ENCODE data around the gene LAMA2. TPM values are rescaled to one million over a fixed set of nuclear protein-coding genes. Genes with fewer than 3 reads are reported as not detected.

Gene LAMA2
- polyA plus RNA-seq, 1 donor from 2014 or later: 2.5 TPM

- Histone ChIP-seq H3K36me3 (ENCODE audit: insufficient read depth, low read length) (no peaks in the 10 kb centered on the region), H2AFZ (ENCODE audit: low read depth, low read length) (no peak overlapping the region), H3K27ac (ENCODE audit: low read length) (no peak overlapping the region), H3K9me2 (ENCODE audit: insufficient read depth, low read length) (no peaks in the 10 kb centered on the region), H3K4me3 (ENCODE audit: low read length) (no peak overlapping the region), H3K9me3 (ENCODE audit: low read length) (no peaks in the 10 kb centered on the region), H4K20me1 (ENCODE audit: insufficient read depth) (no peaks in the 10 kb centered on the region), H3K9ac (ENCODE audit: low read length) (no peak overlapping the region), H3K79me2 (replicated peaks; ENCODE audit: insufficient read depth, low read length) (no peaks in the 10 kb centered on the region), H3K4me2 (ENCODE audit: low read length) (no peak overlapping the region), H3K27me3 (ENCODE audit: insufficient read depth, low read depth, low read length) (no peaks in the 10 kb centered on the region), H3F3A (ENCODE audit: insufficient read depth, low read length, poor library complexity, severe bottlenecking) (no peaks in the 10 kb centered on the region)
- TF ChIP-seq POLR2AphosphoS5 (IDR thresholded peaks at IDR 0.05) (no peak), SMC3 (conservative IDR thresholded peaks at IDR 0.05; ENCODE audit: poor library complexity) (no peak), REST (IDR thresholded peaks at IDR 0.05; ENCODE audit: borderline replicate concordance) (no peak), EZH2 (IDR thresholded peaks at IDR 0.05; ENCODE audit: borderline replicate concordance, insufficient read depth, low read length, poor library complexity, severe bottlenecking) (no peak), EP300 (conservative IDR thresholded peaks at IDR 0.05; ENCODE audit: poor library complexity, severe bottlenecking) (no peak), TAF1 (IDR thresholded peaks at IDR 0.05; ENCODE audit: low read depth) (no peak)
Measured at GRCh38 chr6:128892079-128892478, 9.1 kb downstream of the LAMA2 start.

DNA sequence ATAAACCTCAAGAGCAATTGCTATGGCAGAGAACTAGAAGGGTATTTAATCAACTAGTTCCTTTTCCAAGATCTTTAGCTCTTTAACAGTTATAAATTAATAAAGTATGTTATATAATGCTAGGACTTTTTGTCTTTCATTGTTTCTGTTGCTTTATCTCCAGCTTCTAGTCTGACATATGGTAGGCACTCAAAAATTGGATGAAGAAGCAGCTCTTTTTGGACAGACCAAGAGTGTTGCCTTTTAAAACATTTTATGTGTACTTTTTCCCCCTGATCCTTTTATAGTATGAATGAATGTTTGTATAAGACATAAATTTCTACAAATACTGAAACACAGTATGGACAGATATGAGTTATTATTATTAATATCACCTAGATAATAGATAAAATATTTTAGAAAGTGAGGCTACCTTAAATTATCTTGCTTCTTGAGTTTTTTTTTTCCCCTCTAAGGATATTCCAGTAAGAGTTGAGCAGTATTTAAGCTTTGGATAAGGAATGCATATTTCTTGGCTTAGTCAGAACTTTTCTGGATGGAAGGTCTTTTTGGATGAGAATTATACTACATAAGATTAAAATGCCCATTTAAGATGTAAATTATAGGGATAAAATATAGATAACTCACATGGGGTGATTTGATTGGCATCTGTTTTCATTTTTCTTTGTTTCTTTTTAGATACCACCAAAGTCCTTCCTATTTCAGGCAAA lies 16.6 kb downstream of the LAMA2 start:
- TF ChIP-seq, protein P1, sequence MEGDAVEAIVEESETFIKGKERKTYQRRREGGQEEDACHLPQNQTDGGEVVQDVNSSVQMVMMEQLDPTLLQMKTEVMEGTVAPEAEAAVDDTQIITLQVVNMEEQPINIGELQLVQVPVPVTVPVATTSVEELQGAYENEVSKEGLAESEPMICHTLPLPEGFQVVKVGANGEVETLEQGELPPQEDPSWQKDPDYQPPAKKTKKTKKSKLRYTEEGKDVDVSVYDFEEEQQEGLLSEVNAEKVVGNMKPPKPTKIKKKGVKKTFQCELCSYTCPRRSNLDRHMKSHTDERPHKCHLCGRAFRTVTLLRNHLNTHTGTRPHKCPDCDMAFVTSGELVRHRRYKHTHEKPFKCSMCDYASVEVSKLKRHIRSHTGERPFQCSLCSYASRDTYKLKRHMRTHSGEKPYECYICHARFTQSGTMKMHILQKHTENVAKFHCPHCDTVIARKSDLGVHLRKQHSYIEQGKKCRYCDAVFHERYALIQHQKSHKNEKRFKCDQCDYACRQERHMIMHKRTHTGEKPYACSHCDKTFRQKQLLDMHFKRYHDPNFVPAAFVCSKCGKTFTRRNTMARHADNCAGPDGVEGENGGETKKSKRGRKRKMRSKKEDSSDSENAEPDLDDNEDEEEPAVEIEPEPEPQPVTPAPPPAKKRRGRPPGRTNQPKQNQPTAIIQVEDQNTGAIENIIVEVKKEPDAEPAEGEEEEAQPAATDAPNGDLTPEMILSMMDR (IDR thresholded peaks at IDR 0.05; ENCODE audit: poor library complexity, severe bottlenecking): no peak
- no peak for TF ChIP-seq MXI1 (conservative IDR thresholded peaks at IDR 0.05; ENCODE audit: poor library complexity, severe bottlenecking)
- TF ChIP-seq REST (IDR thresholded peaks at IDR 0.05; ENCODE audit: borderline replicate concordance): no peak
- no peak for TF ChIP-seq RAD21 (conservative IDR thresholded peaks at IDR 0.05)
- no peak for TF ChIP-seq TAF1 (IDR thresholded peaks at IDR 0.05; ENCODE audit: low read depth)
- TF ChIP-seq EP300 (conservative IDR thresholded peaks at IDR 0.05; ENCODE audit: poor library complexity, severe bottlenecking): no peak
- TF ChIP-seq POLR2AphosphoS5 (IDR thresholded peaks at IDR 0.05): no peak
- no peak for TF ChIP-seq SMC3 (conservative IDR thresholded peaks at IDR 0.05; ENCODE audit: poor library complexity)
- no peak for TF ChIP-seq EZH2 (IDR thresholded peaks at IDR 0.05; ENCODE audit: borderline replicate concordance, insufficient read depth, low read length, poor library complexity, severe bottlenecking)
- Histone ChIP-seq H3K4me3 (ENCODE audit: low read length) (no peak overlapping the region), H3K27me3 (ENCODE audit: insufficient read depth, low read depth, low read length) (no peaks in the 10 kb centered on the region), H3K4me2 (ENCODE audit: low read length) (no peak overlapping the region), H3F3A (ENCODE audit: insufficient read depth, low read length, poor library complexity, severe bottlenecking) (no peaks in the 10 kb centered on the region), H4K20me1 (ENCODE audit: insufficient read depth) (no peaks in the 10 kb centered on the region), H3K9ac (ENCODE audit: low read length) (no peak overlapping the region), H3K9me2 (ENCODE audit: insufficient read depth, low read length) (no peaks in the 10 kb centered on the region), H3K9me3 (ENCODE audit: low read length) (no peaks in the 10 kb centered on the region), H2AFZ (ENCODE audit: low read depth, low read length) (no peak overlapping the region), H3K79me2 (replicated peaks; ENCODE audit: insufficient read depth, low read length) (no peaks in the 10 kb centered on the region), H3K36me3 (ENCODE audit: insufficient read depth, low read length) (no peaks in the 10 kb centered on the region), H3K27ac (ENCODE audit: low read length) (no peak overlapping the region)
